B cell (primary cell): ENCODE results near the gene UBE2J2.

Experiments used
- EZH2 ChIP-seq: IDR thresholded peaks from 2 replicates; pipeline ENCODE4 v1.6.1; 2012; ENCODE audit warnings: borderline replicate concordance, low read depth, mild to moderate bottlenecking, moderate library complexity, low read length; ENCODE audit not compliant: insufficient read depth, poor library complexity, severe bottlenecking
- TF ChIP-seq, protein P1 (sequence below): fragments of 200-600 bp; IDR thresholded peaks from one replicate; pipeline ENCODE4 v1.8.0; 2022; ENCODE audit warnings: antibody characterized with exemption, mild to moderate bottlenecking

DNA sequence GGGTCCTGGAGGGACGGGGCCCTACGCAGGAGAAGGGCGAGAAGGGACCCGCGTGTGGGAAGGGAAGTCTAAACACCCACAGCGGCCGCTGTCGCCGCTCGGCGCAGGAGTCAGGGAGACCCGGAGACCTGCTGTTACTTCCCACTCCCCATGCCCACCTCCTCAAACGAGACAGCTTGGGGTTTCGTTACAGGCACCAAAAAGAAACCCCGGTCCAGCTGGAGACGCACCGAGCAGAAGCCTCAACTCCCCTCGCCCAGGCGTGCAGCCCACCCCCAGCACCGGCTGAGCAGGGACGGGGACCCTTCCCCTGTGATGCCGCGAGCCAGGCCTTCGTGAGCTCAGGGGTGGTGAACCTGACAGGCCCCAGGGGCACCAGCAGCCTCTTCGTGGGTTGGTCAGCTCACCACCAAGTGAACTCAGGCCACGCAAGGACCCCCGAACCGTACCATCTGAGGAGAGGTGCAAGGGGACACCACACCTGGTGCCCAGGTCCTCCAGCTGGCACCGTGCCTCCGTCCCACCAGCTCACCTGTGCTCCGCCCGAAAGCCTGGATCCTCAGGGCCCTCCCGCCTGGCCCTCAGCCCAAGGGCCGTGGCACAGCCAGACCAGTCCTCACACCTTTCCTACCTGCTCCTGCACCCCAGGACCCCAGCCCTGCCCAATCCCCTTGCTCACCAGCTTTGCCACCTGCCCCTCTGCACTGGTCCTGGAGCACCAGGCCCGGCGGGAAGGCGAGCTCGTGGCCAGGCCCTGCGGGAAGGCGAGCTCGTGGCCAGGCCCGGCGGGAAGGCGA lies 46.9 kb downstream of the UBE2J2 start:
- no peak for TF ChIP-seq EZH2
- TF ChIP-seq, protein P1, sequence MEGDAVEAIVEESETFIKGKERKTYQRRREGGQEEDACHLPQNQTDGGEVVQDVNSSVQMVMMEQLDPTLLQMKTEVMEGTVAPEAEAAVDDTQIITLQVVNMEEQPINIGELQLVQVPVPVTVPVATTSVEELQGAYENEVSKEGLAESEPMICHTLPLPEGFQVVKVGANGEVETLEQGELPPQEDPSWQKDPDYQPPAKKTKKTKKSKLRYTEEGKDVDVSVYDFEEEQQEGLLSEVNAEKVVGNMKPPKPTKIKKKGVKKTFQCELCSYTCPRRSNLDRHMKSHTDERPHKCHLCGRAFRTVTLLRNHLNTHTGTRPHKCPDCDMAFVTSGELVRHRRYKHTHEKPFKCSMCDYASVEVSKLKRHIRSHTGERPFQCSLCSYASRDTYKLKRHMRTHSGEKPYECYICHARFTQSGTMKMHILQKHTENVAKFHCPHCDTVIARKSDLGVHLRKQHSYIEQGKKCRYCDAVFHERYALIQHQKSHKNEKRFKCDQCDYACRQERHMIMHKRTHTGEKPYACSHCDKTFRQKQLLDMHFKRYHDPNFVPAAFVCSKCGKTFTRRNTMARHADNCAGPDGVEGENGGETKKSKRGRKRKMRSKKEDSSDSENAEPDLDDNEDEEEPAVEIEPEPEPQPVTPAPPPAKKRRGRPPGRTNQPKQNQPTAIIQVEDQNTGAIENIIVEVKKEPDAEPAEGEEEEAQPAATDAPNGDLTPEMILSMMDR = no peak
